Spleen (tissue), 11 donors: Measurements from ENCODE around the gene IMPG2. TPM values are rescaled to one million over a fixed set of nuclear protein-coding genes. Genes with fewer than 3 reads are reported as not detected.

Experiments used
- DNase-seq: peaks from one replicate; pipeline ENCODE4 v3.0.0-alpha.2; 2020
- H3K27ac ChIP-seq, 8 donors: fragments of 200-600 bp; sonication (generic) in 7 of 8; 1 replicate in 4 of 8; 2 replicates in 4 of 8; pipeline versions ENCODE4 v1.5.0 to v1.8.0; 2016 to 2021; ENCODE audit warnings: inconsistent platforms in 4 of 8, mild to moderate bottlenecking in 4 of 8, moderate library complexity in 1 of 8
- H3K27me3 ChIP-seq, 7 donors: fragments of 200-600 bp; sonication (generic) in 6 of 7; replicated peaks in 1 of 7; 1 replicate in 4 of 7; 2 replicates in 3 of 7; pipeline versions ENCODE4 v1.5.0 to v1.8.0; 2016 to 2021; ENCODE audit warnings: inconsistent platforms in 3 of 7, mild to moderate bottlenecking in 1 of 7
- H3K36me3 ChIP-seq, 6 donors: fragments of 200-600 bp; sonication (generic) in 5 of 6; 1 replicate in 4 of 6; 2 replicates in 2 of 6; pipeline versions ENCODE4 v1.5.0 to v1.8.0; 2016 to 2021; ENCODE audit warnings: inconsistent platforms in 2 of 6
- H3K4me1 ChIP-seq, 6 donors: fragments of 200-600 bp; sonication (generic) in 5 of 6; 1 replicate in 3 of 6; 2 replicates in 3 of 6; pipeline versions ENCODE4 v1.5.0 to v1.8.0; 2016 to 2021; ENCODE audit warnings: inconsistent platforms in 3 of 6
- H3K4me3 ChIP-seq, 8 donors: fragments of 200-600 bp; sonication (generic) in 7 of 8; 1 replicate in 4 of 8; 2 replicates in 4 of 8; pipeline versions ENCODE4 v1.5.0 to v1.8.0; 2016 to 2021; ENCODE audit warnings: inconsistent platforms in 4 of 8, mild to moderate bottlenecking in 4 of 8, moderate library complexity in 2 of 8
- H3K9me3 ChIP-seq, 8 donors: fragments of 200-600 bp; sonication (generic) in 7 of 8; 1 replicate in 4 of 8; 2 replicates in 4 of 8; pipeline versions ENCODE4 v1.5.0 to v1.8.0; 2016 to 2021; ENCODE audit warnings: inconsistent platforms in 4 of 8
- POLR2A ChIP-seq, 3 donors: fragments of 450-650 bp; IDR thresholded peaks; one replicate each; pipeline ENCODE4 v1.5.1; 2017; ENCODE audit warnings: antibody characterized with exemption in 3 of 3, mild to moderate bottlenecking in 1 of 3
- POLR2AphosphoS5 ChIP-seq, 3 donors: sonication (generic); formaldehyde crosslinking; IDR thresholded peaks; one replicate each; pipeline ENCODE4 v1.5.1; 2017; ENCODE audit warnings: antibody characterized with exemption in 3 of 3
- WGBS, 5 donors: extraction: QIAGEN DNeasy Blood & Tissue Kit in 3 of 5; methylation state at CpG; one replicate each; pipeline versions ENCODE4 v1.1.5 to v1.1.7; 2013 to 2018; 5-methylcytosine and 5-hydroxymethylcytosine counted together
- intact Hi-C: fragments of 100-400 bp; cut with DNase I; formaldehyde crosslinking; loops from one replicate; pipeline ENCODE4 v1.15.0; 2023; ENCODE audit warnings: low total_unique reads
- polyA plus RNA-seq, 3 donors: library from polyadenylated mRNA; stranded (reverse); fragments of 200-250 nt; gene quantifications; one replicate each; pipeline ENCODE4 v1.2.1, GENCODE V29; 2013
- total RNA-seq, 7 donors: library from RNA; depleted of rRNA in 3 of 7; stranded (reverse); fragments of >200 nt in 3 of 7; fragmentation: NEBNext Ultra II Directional in 4 of 7; extraction: Animal tissue kit (Norgen Biotek cat#: 25700) in 4 of 7; gene quantifications; one replicate each; pipeline versions ENCODE4 v1.1.0 to v1.2.1, GENCODE V29; 2016 to 2021
- TF ChIP-seq, protein P1 (sequence below), 11 experiments: fragments of 200-600 bp in 7 of 11; fragments of 450-650 bp in 4 of 11; sonication (generic) in 4 of 11; IDR thresholded peaks in 8 of 11; conservative IDR thresholded peaks in 3 of 11; 1 replicate in 7 of 11; 2 replicates in 4 of 11; pipeline versions ENCODE4 v1.4.0 to v1.8.0; 2016 to 2021; ENCODE audit warnings: antibody characterized with exemption in 11 of 11, inconsistent platforms in 4 of 11, mild to moderate bottlenecking in 1 of 11
- donor health status: healthy with polysubstance abuse.
- donor health status: DM: no; HTN: no; CAD: no; lungs with moderate emphysema.
- donor health status: DM: no; HTN: no; CAD: no.
- donor health status: Bipolar disorder and iron deficiency.
- donor health status: healthy.
- donor health status: DM: no; HTN: no; CAD: no.
- donor health status: DM: yes; HTN: yes; CAD: no.

Gene IMPG2
- total and polyA plus RNA-seq, 10 donors = 0.06 to 1.2 (median 0.52) TPM

DNA sequence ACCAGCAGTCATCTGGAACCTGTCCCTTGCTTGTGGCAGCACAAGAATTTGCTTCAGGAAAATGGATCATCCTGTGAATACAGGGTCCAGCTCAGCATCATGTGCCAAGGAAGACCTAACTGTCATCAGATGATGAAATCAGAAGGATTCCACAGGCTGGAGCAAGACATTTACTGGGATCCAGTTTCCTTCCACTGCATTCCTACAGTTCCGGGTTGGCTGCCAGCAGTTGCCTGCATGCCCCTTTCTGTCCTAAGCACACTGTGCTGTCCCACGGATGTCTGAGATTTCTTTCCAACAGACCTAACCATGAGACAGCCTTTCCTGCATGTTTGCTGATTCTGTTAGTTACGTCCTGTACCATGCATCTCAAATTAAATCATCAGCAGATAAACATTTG, 140.7 kb downstream of the IMPG2 start:
- Histone ChIP-seq H3K36me3 (no peaks in the 10 kb centered on the region), H3K27ac (no peak overlapping the region), H3K4me1 (no peaks in the 10 kb centered on the region), H3K9me3 (peaks cover 0 to 6% (median 0%) of the 10 kb centered on the region in 8 donors), H3K27me3 (no peaks in the 10 kb centered on the region), H3K4me3 (no peak overlapping the region)
- TF ChIP-seq POLR2AphosphoS5 (IDR thresholded peaks at IDR 0.05) (no peak), POLR2A (IDR thresholded peaks at IDR 0.05) (no peak)
- TF ChIP-seq, protein P1, sequence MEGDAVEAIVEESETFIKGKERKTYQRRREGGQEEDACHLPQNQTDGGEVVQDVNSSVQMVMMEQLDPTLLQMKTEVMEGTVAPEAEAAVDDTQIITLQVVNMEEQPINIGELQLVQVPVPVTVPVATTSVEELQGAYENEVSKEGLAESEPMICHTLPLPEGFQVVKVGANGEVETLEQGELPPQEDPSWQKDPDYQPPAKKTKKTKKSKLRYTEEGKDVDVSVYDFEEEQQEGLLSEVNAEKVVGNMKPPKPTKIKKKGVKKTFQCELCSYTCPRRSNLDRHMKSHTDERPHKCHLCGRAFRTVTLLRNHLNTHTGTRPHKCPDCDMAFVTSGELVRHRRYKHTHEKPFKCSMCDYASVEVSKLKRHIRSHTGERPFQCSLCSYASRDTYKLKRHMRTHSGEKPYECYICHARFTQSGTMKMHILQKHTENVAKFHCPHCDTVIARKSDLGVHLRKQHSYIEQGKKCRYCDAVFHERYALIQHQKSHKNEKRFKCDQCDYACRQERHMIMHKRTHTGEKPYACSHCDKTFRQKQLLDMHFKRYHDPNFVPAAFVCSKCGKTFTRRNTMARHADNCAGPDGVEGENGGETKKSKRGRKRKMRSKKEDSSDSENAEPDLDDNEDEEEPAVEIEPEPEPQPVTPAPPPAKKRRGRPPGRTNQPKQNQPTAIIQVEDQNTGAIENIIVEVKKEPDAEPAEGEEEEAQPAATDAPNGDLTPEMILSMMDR (IDR thresholded peaks at IDR 0.05 in 8 of 11, conservative IDR thresholded peaks at IDR 0.05 in 3 of 11) = no peak
- 65 to 84% (median 79%) methylated on average over 3 of the region's 3 CpGs for WGBS, 5 donors
- intact Hi-C loops = no loop called here
- no peak for DNase-seq

DNA sequence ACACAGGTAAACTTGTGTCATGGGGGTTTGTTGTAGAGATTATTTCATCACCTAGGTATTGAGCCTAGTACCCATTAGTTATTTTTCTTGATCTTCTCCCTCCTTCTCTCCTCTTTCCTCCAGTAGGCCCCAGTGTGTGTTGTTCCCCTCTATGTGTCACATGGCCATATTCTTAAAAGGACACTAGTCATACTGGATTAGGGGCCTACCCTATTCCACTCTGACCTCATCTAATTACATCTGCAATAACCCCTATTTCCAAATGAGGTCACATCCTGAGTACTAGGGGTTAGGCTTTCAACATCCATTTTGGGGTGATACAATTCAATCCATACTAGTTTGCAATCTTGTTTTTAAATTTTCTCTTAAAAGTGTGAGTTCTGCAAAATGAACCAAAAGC, 142.8 kb downstream of the IMPG2 start:
- no peaks in the 10 kb centered on the region for H3K4me1 ChIP-seq
- no peaks in the 10 kb centered on the region for H3K27me3 ChIP-seq
- no peak overlapping the region for H3K27ac ChIP-seq
- H3K36me3 ChIP-seq = no peaks in the 10 kb centered on the region
- no peak for DNase-seq
- no peak overlapping the region for H3K4me3 ChIP-seq
- TF ChIP-seq, protein P1 (IDR thresholded peaks at IDR 0.05 in 8 of 11, conservative IDR thresholded peaks at IDR 0.05 in 3 of 11) = no peak
- no peak for TF ChIP-seq POLR2AphosphoS5 (IDR thresholded peaks at IDR 0.05)
- intact Hi-C loops = no loop called here
- peaks cover 0 to 6% (median 0%) of the 10 kb centered on the region in 8 donors for H3K9me3 ChIP-seq

Other genes starting within 250 kb of the IMPG2 start
- 10 to 100 TPM; 23.4 to 46.9 (median 36.7) TPM for gene SENP7, start 192.6 kb upstream of the IMPG2 start, total RNA-seq
- gene SENP7, start 192.6 kb upstream of the IMPG2 start, polyA plus RNA-seq = 10 to 100 TPM; 11.2 to 13.6 (median 11.3) TPM
- gene TRMT10C, start 241.3 kb upstream of the IMPG2 start, total RNA-seq = 10 to 100 TPM; 14.1 to 22.4 (median 18.0) TPM
- gene TRMT10C, start 241.3 kb upstream of the IMPG2 start, polyA plus RNA-seq = 10 to 100 TPM; 21.9 to 25.8 (median 24.4) TPM